Tibial nerve (tissue), 4 donors: ENCODE data around the gene PDE4A. TPM values are rescaled to one million over a fixed set of nuclear protein-coding genes. Genes with fewer than 3 reads are reported as not detected.

Source experiments
- DNase-seq, 2 donors: peaks; one replicate each; pipeline ENCODE4 v3.0.0-alpha.2; 2019; ENCODE audit warnings: low spot score in 2 of 2
- H3K27ac ChIP-seq, 4 donors: fragments of 200-600 bp; sonication (generic) in 3 of 4; one replicate each; pipeline ENCODE4 v1.5.1; 2017 to 2019; ENCODE audit warnings: mild to moderate bottlenecking in 1 of 4
- H3K27me3 ChIP-seq, 2 donors: fragments of 200-600 bp; sonication (generic) in 1 of 2; one replicate each; pipeline versions ENCODE4 v1.5.1 to v1.6.0; 2017 to 2019
- H3K36me3 ChIP-seq, 3 donors: fragments of 200-600 bp; sonication (generic); one replicate each; pipeline ENCODE4 v1.5.1; 2018 to 2019
- H3K4me1 ChIP-seq, 4 donors: fragments of 200-600 bp; sonication (generic) in 3 of 4; one replicate each; pipeline ENCODE4 v1.5.1; 2017 to 2019
- H3K4me3 ChIP-seq, 4 donors: fragments of 200-600 bp; sonication (generic) in 3 of 4; one replicate each; pipeline ENCODE4 v1.5.1; 2017 to 2019; ENCODE audit warnings: mild to moderate bottlenecking in 1 of 4, moderate library complexity in 1 of 4
- H3K9me3 ChIP-seq, 4 donors: fragments of 200-600 bp; sonication (generic) in 3 of 4; one replicate each; pipeline ENCODE4 v1.5.1; 2017 to 2019
- EP300 ChIP-seq, 2 donors: sonication (generic); formaldehyde crosslinking; IDR thresholded peaks; one replicate each; pipeline ENCODE4 v1.6.1; 2017; ENCODE audit warnings: antibody characterized with exemption in 2 of 2, mild to moderate bottlenecking in 1 of 2
- POLR2A ChIP-seq, 2 donors: fragments of 450-650 bp; IDR thresholded peaks; one replicate each; pipeline ENCODE4 v1.6.1; 2017; ENCODE audit warnings: antibody characterized with exemption in 2 of 2, mild to moderate bottlenecking in 2 of 2, moderate library complexity in 2 of 2
- WGBS, 2 donors: methylation state at CpG; one replicate each; pipeline ENCODE4 v1.1.5; 2018; 5-methylcytosine and 5-hydroxymethylcytosine counted together
- total RNA-seq, 4 donors: library from RNA; depleted of rRNA; stranded (reverse); fragments of >200 nt; gene quantifications; one replicate each; pipeline ENCODE4 v1.1.0, GENCODE V29; 2016
- TF ChIP-seq, protein P1 (sequence below), 5 experiments: fragments of 200-600 bp in 3 of 5; fragments of 450-650 bp in 2 of 5; sonication (generic) in 3 of 5; IDR thresholded peaks; one replicate each; pipeline ENCODE4 v1.5.1; 2016 to 2019; ENCODE audit warnings: antibody characterized with exemption in 5 of 5, mild to moderate bottlenecking in 3 of 5, moderate library complexity in 2 of 5

Gene PDE4A
- total RNA-seq, 4 donors from 2014 or later, result 8.7 to 12.7 (median 10.0) TPM

DNA sequence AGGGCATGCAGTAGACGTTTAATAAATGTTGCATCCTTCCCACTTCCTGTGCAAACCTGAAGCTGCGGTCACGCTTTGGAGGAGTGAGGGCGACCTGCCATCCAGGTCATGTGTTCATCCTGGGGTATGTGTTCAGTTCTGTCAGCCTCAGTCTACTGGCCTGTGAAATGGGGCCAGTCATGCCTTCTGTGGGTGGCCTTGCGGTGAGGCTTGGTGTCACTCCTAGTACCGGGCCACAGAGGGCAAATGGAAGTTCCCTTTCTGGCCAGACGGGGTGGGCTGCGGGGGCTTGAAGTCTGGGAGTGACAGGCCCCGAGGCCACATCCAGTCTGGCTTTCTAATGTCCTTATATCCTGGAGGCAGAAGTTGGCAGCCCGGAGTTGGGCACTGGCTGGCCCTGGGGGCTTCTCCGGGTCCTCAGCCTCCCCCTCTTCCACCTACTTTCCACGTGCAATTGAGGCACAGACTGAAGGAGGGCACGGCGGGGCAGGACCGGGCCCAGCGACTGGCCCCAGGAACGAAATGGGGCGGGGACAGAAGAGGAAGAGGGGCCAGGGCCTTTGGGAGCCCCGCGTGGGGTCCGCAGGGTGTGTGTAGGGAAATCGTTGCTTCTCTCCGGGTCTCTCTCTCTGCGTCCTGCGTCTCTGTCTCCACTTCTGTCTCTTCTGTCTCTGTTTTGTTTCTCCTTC, 11.1 kb downstream of the PDE4A start:
- H3K27ac ChIP-seq, result peak overlapping the region in 3 of 4 donors; percentile 62 to 75 (median 70)
- H3K9me3 ChIP-seq, result no peaks in the 10 kb centered on the region
- peak overlapping the region; percentile 35 to 63 (median 44) for H3K4me3 ChIP-seq
- peaks cover 0 to 59% of the 10 kb centered on the region in 2 donors for H3K27me3 ChIP-seq
- TF ChIP-seq EP300 (IDR thresholded peaks at IDR 0.05), result peak in 1 of 2 donors; percentile 33
- TF ChIP-seq, protein P1, sequence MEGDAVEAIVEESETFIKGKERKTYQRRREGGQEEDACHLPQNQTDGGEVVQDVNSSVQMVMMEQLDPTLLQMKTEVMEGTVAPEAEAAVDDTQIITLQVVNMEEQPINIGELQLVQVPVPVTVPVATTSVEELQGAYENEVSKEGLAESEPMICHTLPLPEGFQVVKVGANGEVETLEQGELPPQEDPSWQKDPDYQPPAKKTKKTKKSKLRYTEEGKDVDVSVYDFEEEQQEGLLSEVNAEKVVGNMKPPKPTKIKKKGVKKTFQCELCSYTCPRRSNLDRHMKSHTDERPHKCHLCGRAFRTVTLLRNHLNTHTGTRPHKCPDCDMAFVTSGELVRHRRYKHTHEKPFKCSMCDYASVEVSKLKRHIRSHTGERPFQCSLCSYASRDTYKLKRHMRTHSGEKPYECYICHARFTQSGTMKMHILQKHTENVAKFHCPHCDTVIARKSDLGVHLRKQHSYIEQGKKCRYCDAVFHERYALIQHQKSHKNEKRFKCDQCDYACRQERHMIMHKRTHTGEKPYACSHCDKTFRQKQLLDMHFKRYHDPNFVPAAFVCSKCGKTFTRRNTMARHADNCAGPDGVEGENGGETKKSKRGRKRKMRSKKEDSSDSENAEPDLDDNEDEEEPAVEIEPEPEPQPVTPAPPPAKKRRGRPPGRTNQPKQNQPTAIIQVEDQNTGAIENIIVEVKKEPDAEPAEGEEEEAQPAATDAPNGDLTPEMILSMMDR (IDR thresholded peaks at IDR 0.05), result peak in 1 of 5 experiments; percentile 13
- TF ChIP-seq POLR2A (IDR thresholded peaks at IDR 0.05), result no peak
- H3K36me3 ChIP-seq, result no peaks in the 10 kb centered on the region
- peaks cover 0 to 25% (median 10%) of the 10 kb centered on the region in 4 donors for H3K4me1 ChIP-seq
- no peak for DNase-seq
- 8% methylated on average over 19 to 25 of the region's 25 CpGs for WGBS, 2 donors

DNA sequence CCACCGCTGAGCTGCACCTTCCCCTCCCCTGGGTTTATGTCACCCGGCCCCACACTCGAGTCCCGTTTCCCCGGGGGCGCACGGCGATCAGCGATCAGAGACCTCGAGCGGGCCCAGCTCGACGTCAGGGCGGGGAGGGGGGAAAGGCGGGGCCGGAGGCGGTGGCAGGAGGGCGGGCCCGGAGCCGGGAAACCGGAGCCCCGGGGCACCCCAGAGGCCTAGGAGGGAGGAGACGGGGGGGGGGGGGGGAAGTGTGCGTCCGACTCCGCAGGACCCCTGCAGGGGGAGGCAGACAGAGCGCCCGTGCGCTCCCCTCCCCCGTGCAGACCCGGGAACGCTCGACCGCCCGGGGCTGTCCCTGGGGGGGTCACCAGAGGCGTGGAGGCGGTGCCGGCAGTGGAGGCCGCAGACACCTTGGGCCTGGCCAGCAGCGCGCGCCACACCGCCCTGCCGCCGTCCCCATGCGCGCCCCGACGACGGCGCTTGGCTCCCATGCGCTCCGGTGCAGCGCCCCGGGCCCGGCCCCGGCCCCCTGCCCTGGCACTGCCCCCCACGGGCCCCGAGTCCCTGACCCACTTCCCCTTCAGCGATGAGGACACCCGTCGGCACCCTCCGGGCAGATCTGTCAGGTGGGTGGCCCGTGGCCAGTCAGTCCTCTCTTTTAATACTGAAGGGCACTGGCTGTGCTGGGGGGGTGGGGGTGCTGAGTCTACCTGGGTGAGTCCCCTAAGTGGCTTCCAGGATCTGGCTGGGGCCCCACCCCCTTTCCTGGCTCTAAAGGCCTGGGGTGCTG, 11.8 kb downstream of the PDE4A start:
- DNase-seq, result peak in 1 of 2 donors; percentile 51
- H3K4me1 ChIP-seq, result peaks cover 0 to 25% (median 10%) of the 10 kb centered on the region in 4 donors
- H3K27me3 ChIP-seq, result peaks cover 0 to 52% of the 10 kb centered on the region in 2 donors
- no peaks in the 10 kb centered on the region for H3K36me3 ChIP-seq
- H3K4me3 ChIP-seq, result peak overlapping the region; percentile 35 to 63 (median 44)
- TF ChIP-seq POLR2A (IDR thresholded peaks at IDR 0.05) (no peak), EP300 (IDR thresholded peaks at IDR 0.05) (peak in 1 of 2 donors; percentile 34)
- TF ChIP-seq, protein P1 (IDR thresholded peaks at IDR 0.05), result no peak
- 0 to 4% methylated on average over 11 to 43 of the region's 64 CpGs for WGBS, 2 donors
- H3K27ac ChIP-seq, result peak overlapping the region in 3 of 4 donors; percentile 62 to 75 (median 70)
- no peaks in the 10 kb centered on the region for H3K9me3 ChIP-seq

DNA sequence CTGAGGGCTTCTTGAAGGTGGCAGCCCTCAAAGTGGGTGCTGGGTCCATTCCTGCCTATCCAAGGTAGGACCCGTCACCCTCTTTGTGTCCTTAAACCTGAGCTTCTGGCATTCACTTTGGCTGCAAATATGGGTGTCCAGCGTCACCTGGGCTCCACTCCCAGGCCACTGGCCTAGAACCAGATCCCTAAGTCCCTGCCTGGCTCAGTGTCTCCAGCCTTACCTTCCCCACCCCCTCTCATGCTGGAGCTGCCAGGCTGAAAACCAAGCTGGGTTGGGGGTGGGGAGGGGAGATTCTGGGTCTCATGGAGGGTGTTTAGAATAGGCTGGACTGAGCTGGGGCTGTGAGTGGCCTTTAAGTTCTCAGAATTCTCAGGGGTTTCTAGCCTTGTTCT, 12.4 kb downstream of the PDE4A start:
- no peak for TF ChIP-seq POLR2A (IDR thresholded peaks at IDR 0.05)
- TF ChIP-seq EP300 (IDR thresholded peaks at IDR 0.05), result no peak
- TF ChIP-seq, protein P1 (IDR thresholded peaks at IDR 0.05), result no peak
- H3K4me3 ChIP-seq, result peak overlapping the region in 1 of 4 donors; percentile 63

DNA sequence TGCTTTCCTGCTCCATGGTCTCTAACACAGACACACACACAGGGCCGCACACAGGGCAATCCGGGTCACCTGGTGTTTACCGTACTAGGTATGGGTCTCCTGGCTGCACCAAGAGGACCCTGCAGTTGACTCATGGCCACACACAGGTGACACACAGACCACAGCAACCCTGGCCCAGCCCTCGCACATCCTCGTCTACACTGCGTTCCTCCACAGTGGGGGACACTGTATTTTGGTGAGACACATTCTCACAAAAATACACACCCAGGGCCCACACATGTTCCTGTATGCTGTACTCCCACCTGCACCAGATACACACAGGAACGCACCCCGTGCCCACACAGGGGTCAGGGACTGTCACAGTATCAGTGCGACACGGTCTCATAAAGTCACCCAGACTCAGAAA, 12.8 kb downstream of the PDE4A start:
- no peak for DNase-seq
- Histone ChIP-seq H3K36me3 (no peaks in the 10 kb centered on the region), H3K4me3 (no peak overlapping the region), H3K27ac (no peak overlapping the region), H3K4me1 (peaks cover 0 to 25% (median 9%) of the 10 kb centered on the region in 4 donors), H3K27me3 (peaks cover 0 to 43% of the 10 kb centered on the region in 2 donors), H3K9me3 (no peaks in the 10 kb centered on the region)
- 85 to 88% methylated on average over 10 of the region's 10 CpGs for WGBS, 2 donors
- TF ChIP-seq POLR2A (IDR thresholded peaks at IDR 0.05), result no peak
- TF ChIP-seq EP300 (IDR thresholded peaks at IDR 0.05), result no peak
- TF ChIP-seq, protein P1 (IDR thresholded peaks at IDR 0.05), result no peak

More for the DNA sequence above, 12.4 kb downstream of the PDE4A start:
- H3K27me3 ChIP-seq, result peaks cover 0 to 46% of the 10 kb centered on the region in 2 donors
- DNase-seq, result no peak
- WGBS, 2 donors, result 82 to 89% methylated on average over 2 of the region's 2 CpGs
- H3K4me1 ChIP-seq, result peaks cover 0 to 25% (median 10%) of the 10 kb centered on the region in 4 donors
- peak overlapping the region in 2 of 4 donors; percentile 62 for H3K27ac ChIP-seq
- H3K9me3 ChIP-seq, result no peaks in the 10 kb centered on the region
- no peaks in the 10 kb centered on the region for H3K36me3 ChIP-seq
